Endothelial cell of umbilical vein (primary cell): ENCODE results near the gene GRPEL1.

ENCODE experiments used
- CTCF ChIP-seq, 2 donors: IDR thresholded peaks; 1 replicate in 1 of 2; 2 replicates in 1 of 2; pipeline ENCODE4 v1.5.1; 2011; ENCODE audit warnings: low read length in 2 of 2, mild to moderate bottlenecking in 2 of 2, moderate library complexity in 2 of 2, control low read depth in 1 of 2, inconsistent platforms in 1 of 2, low read depth in 1 of 2; ENCODE audit not compliant: insufficient read depth in 1 of 2; ENCODE audit errors: extremely low read depth in 1 of 2
- EZH2 ChIP-seq: IDR thresholded peaks from 2 replicates; pipeline ENCODE4 v1.6.1; 2012; ENCODE audit warnings: borderline replicate concordance, low read depth, mild to moderate bottlenecking, moderate library complexity, low read length, inconsistent platforms; ENCODE audit not compliant: severe bottlenecking
- FOS ChIP-seq: IDR thresholded peaks from 2 replicates; pipeline ENCODE4 v1.6.1; 2011; ENCODE audit warnings: mild to moderate bottlenecking, low read length, moderate library complexity, borderline replicate concordance; ENCODE audit not compliant: insufficient read depth
- GATA2 ChIP-seq: IDR thresholded peaks from 2 replicates; pipeline ENCODE4 v1.7.0; 2011; ENCODE audit warnings: low read depth, mild to moderate bottlenecking, moderate library complexity, mixed read lengths, low read length; ENCODE audit not compliant: insufficient read length, insufficient read depth
- JUN ChIP-seq: IDR thresholded peaks from 2 replicates; pipeline ENCODE4 v1.6.1; 2011; ENCODE audit warnings: borderline replicate concordance, low read depth; ENCODE audit not compliant: insufficient read length, insufficient read depth
- MYC ChIP-seq: IDR thresholded peaks from one replicate; pipeline ENCODE4 v1.6.1; 2011; ENCODE audit warnings: mild to moderate bottlenecking, low read depth, low read length
- POLR2A ChIP-seq: IDR thresholded peaks from 2 replicates; pipeline ENCODE4 v1.6.1; 2012; ENCODE audit warnings: low read depth, mild to moderate bottlenecking, control low read depth, low read length
- POLR2AphosphoS5 ChIP-seq: IDR thresholded peaks from 2 replicates; pipeline ENCODE4 v1.6.1; 2012; ENCODE audit warnings: low read depth, mild to moderate bottlenecking, control low read depth, low read length, moderate library complexity; ENCODE audit not compliant: insufficient read depth
- TF ChIP-seq, protein P1 (sequence below): IDR thresholded peaks from 2 replicates; pipeline ENCODE4 v1.6.1; 2011; ENCODE audit not compliant: insufficient read depth, insufficient read length

DNA sequence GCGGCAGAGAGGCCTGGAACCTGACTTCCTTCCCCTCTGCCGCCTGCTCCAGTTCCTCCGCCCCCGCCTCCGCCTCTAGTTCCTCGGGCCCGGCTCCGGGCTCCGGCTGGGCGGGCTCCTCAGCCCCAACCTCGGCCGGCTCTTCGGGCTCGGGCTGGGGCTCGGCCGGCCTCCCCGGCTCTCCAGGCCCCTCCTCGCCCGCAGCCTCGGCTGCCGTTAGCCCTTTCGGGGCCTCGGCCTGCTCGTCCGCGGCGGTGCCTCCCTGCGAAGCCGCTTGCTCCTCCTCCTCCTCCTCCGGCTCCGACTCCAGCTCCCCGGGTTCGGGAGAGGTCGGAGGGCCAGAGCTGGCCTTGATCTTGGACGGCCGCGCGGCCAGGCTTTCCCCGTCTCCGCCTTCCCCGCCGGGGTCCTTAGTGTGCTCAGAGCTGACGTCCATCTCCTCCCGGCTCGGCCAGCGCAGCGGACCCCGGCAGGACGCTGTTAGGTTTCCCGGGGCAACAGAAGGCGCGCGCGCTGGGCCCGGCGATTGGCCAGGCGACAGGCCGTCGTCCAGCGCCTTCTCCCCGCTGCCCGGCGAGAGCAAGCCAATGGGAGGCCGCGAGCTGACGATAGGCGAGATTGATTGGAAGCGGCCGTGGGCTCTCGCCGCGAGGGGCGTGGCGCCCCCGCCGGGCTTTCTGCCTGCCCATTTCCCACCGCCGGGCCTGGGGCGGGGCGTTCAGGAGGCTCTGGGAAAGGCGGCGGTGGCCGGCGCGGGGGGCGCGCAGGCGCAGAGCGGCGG is 25.2 kb downstream of the GRPEL1 start:
- TF ChIP-seq CTCF (IDR thresholded peaks at IDR 0.05; ENCODE audit: extremely low read depth in 1 of 2, insufficient read depth in 1 of 2, low read depth in 1 of 2, low read length in 2 of 2) = peak in 1 of 2 donors; percentile 32
- no peak for TF ChIP-seq JUN
- TF ChIP-seq FOS = no peak
- TF ChIP-seq EZH2 = no peak
- TF ChIP-seq POLR2A = no peak
- TF ChIP-seq POLR2AphosphoS5 = no peak
- TF ChIP-seq, protein P1, sequence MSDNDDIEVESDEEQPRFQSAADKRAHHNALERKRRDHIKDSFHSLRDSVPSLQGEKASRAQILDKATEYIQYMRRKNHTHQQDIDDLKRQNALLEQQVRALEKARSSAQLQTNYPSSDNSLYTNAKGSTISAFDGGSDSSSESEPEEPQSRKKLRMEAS = peak; percentile 6
- no peak for TF ChIP-seq GATA2
- no peak for TF ChIP-seq MYC
